Upper lobe of right lung (tissue), 1 donor: ENCODE results near the gene ABCC4. TPM values are rescaled to one million over a fixed set of nuclear protein-coding genes. Genes with fewer than 3 reads are reported as not detected.

Source experiments
- ATAC-seq: fragments of 200-7000 bp; cut with Tn5 transposase; one replicate; pipeline ENCODE4 v1.9.1; 2020; ENCODE audit warnings: mild to moderate bottlenecking, moderate library complexity
- DNase-seq: peaks from one replicate; pipeline ENCODE4 v3.0.0-alpha.2; 2020
- H3K27ac ChIP-seq: fragments of 200-600 bp; one replicate; pipeline ENCODE4 v1.8.0; 2022
- H3K27me3 ChIP-seq: fragments of 200-600 bp; one replicate; pipeline ENCODE4 v1.8.0; 2022; ENCODE audit warnings: mild to moderate bottlenecking
- H3K36me3 ChIP-seq: fragments of 200-600 bp; one replicate; pipeline ENCODE4 v1.8.0; 2022
- H3K4me1 ChIP-seq: fragments of 200-600 bp; one replicate; pipeline ENCODE4 v1.8.0; 2022
- H3K4me3 ChIP-seq: fragments of 200-600 bp; one replicate; pipeline ENCODE4 v1.8.0; 2022; ENCODE audit warnings: mild to moderate bottlenecking
- H3K9me3 ChIP-seq: fragments of 200-600 bp; one replicate; pipeline ENCODE4 v1.8.0; 2022
- CTCF ChIP-seq: fragments of 200-600 bp; IDR thresholded peaks from one replicate; pipeline ENCODE4 v1.8.0; 2022; ENCODE audit warnings: antibody characterized with exemption
- intact Hi-C: fragments of 100-400 bp; cut with DNase I; formaldehyde crosslinking; loops from one replicate; pipeline ENCODE4 v1.11.0; 2022
- total RNA-seq: library from RNA; stranded (reverse); fragmentation: NEBNext Ultra II Directional; extraction: Animal tissue kit (Norgen Biotek cat#: 25700); gene quantifications from one replicate; pipeline ENCODE4 v1.2.1, GENCODE V29; 2021
- donor health status: DM: no; HTN: yes; CAD: no; lungs with severe emphysema.

ABCC4 gene
- total RNA-seq, 1 donor from 2014 or later = 28.1 TPM

- peaks cover 10% of the 10 kb centered on the region for H3K27me3 ChIP-seq
- DNase-seq = no peak
- H3K27ac ChIP-seq = no peak overlapping the region
- H3K9me3 ChIP-seq = no peaks in the 10 kb centered on the region
- peaks cover 9% of the 10 kb centered on the region for H3K4me1 ChIP-seq
- peak; percentile 84 for ATAC-seq
- no peak for TF ChIP-seq CTCF
- peak overlapping the region; percentile 25 for H3K4me3 ChIP-seq
- no peaks in the 10 kb centered on the region for H3K36me3 ChIP-seq
- intact Hi-C loops = no loop called here
These were observed 298.0 kb downstream of the ABCC4 start for GRCh38 chr13:95003019-95003813.

GRCh38 chr13:95002126-95002525 lies 299.1 kb downstream of the ABCC4 start:
- peaks cover 10% of the 10 kb centered on the region for H3K27me3 ChIP-seq
- H3K9me3 ChIP-seq = no peaks in the 10 kb centered on the region
- no peak for ATAC-seq
- H3K27ac ChIP-seq = no peak overlapping the region
- DNase-seq = no peak
- H3K36me3 ChIP-seq = no peaks in the 10 kb centered on the region
- H3K4me1 ChIP-seq = peaks cover 9% of the 10 kb centered on the region
- TF ChIP-seq CTCF = no peak
- intact Hi-C loops = no loop called here
- no peak overlapping the region for H3K4me3 ChIP-seq

- intact Hi-C loops = no loop called here
- peaks cover 9% of the 10 kb centered on the region for H3K4me1 ChIP-seq
- no peak for TF ChIP-seq CTCF
- no peak overlapping the region for H3K27ac ChIP-seq
- H3K9me3 ChIP-seq = no peaks in the 10 kb centered on the region
- DNase-seq = no peak
- no peak overlapping the region for H3K4me3 ChIP-seq
- ATAC-seq = no peak
- H3K36me3 ChIP-seq = no peaks in the 10 kb centered on the region
- H3K27me3 ChIP-seq = peaks cover 10% of the 10 kb centered on the region
These were observed 301.4 kb downstream of the ABCC4 start for GRCh38 chr13:94999871-95000270.

GRCh38 chr13:94997126-94997525 lies 304.1 kb downstream of the ABCC4 start:
- no peak for TF ChIP-seq CTCF
- H3K9me3 ChIP-seq = no peaks in the 10 kb centered on the region
- intact Hi-C loops = no loop called here
- H3K27ac ChIP-seq = no peak overlapping the region
- no peaks in the 10 kb centered on the region for H3K4me1 ChIP-seq
- no peak for ATAC-seq
- no peak overlapping the region for H3K4me3 ChIP-seq
- no peaks in the 10 kb centered on the region for H3K36me3 ChIP-seq
- H3K27me3 ChIP-seq = peaks cover 3% of the 10 kb centered on the region
- no peak for DNase-seq

GRCh38 chr13:94996445-94996844 lies 304.8 kb downstream of the ABCC4 start:
- H3K36me3 ChIP-seq = no peaks in the 10 kb centered on the region
- H3K9me3 ChIP-seq = no peaks in the 10 kb centered on the region
- H3K27me3 ChIP-seq = no peaks in the 10 kb centered on the region
- no peak overlapping the region for H3K27ac ChIP-seq
- no peaks in the 10 kb centered on the region for H3K4me1 ChIP-seq
- intact Hi-C loops = no loop called here
- no peak for ATAC-seq
- H3K4me3 ChIP-seq = no peak overlapping the region
- TF ChIP-seq CTCF = no peak
- DNase-seq = no peak

GRCh38 chr13:94994506-94994905 lies 306.7 kb downstream of the ABCC4 start:
- no peaks in the 10 kb centered on the region for H3K36me3 ChIP-seq
- no peaks in the 10 kb centered on the region for H3K27me3 ChIP-seq
- no peak overlapping the region for H3K27ac ChIP-seq
- intact Hi-C loops = no loop called here
- no peak for DNase-seq
- no peak for ATAC-seq
- no peak overlapping the region for H3K4me3 ChIP-seq
- H3K9me3 ChIP-seq = no peaks in the 10 kb centered on the region
- TF ChIP-seq CTCF = no peak
- no peaks in the 10 kb centered on the region for H3K4me1 ChIP-seq
